GM13977 (cell line): ENCODE measurements around the gene CLMN.

ENCODE experiments used
- DNase-seq: peaks from one replicate; pipeline ENCODE4 v3.0.0; 2012; ENCODE audit warnings: low spot score
- CTCF ChIP-seq: IDR thresholded peaks from 2 replicates; pipeline ENCODE4 v1.5.1; 2012; ENCODE audit warnings: mild to moderate bottlenecking, control low read depth; ENCODE audit not compliant: insufficient read depth; ENCODE audit errors: extremely low read depth, missing control alignments
- in situ Hi-C: fragments of 300-500 bp; cut with MboI; formaldehyde crosslinking; loops from one replicate; pipeline ENCODE4 v1.12.0; 2022; ENCODE audit warnings: low sequenced_read_pairs, low pct_unique_long_range_greater_than_20kb, mixed read lengths, inconsistent platforms; ENCODE audit not compliant: unreplicated experiment

The CLMN gene

GRCh38 chr14:95256002-95256775, 63.5 kb downstream of the CLMN start:
- no peak for TF ChIP-seq CTCF
- DNase-seq = no peak
- in situ Hi-C loops = no loop called here

GRCh38 chr14:95255487-95255886, 64.2 kb downstream of the CLMN start:
- DNase-seq = no peak
- in situ Hi-C loops = no loop called here
- no peak for TF ChIP-seq CTCF

- no peak for TF ChIP-seq CTCF
- no peak for DNase-seq
- in situ Hi-C loops = no loop called here
Observed at GRCh38 chr14:95255013-95255412, 64.7 kb downstream of the CLMN start.

GRCh38 chr14:95254288-95254687, 65.4 kb downstream of the CLMN start:
- no peak for TF ChIP-seq CTCF
- in situ Hi-C loops = no loop called here
- no peak for DNase-seq

- in situ Hi-C loops = no loop called here
- no peak for DNase-seq
- TF ChIP-seq CTCF = no peak
Observed at GRCh38 chr14:95253039-95253630, 66.6 kb downstream of the CLMN start.

- no peak for TF ChIP-seq CTCF
- in situ Hi-C loops = no loop called here
Observed at GRCh38 chr14:95252219-95252618, 67.5 kb downstream of the CLMN start.

GRCh38 chr14:95250936-95251335, 68.8 kb downstream of the CLMN start:
- in situ Hi-C loops = no loop called here
- no peak for DNase-seq
- TF ChIP-seq CTCF = no peak

More at GRCh38 chr14:95252219-95252618, 67.5 kb downstream of the CLMN start:
- no peak for DNase-seq
